PC-3 (cell line): ENCODE data around the gene ATP5F1E. TPM values are rescaled to one million over a fixed set of nuclear protein-coding genes. Genes with fewer than 3 reads are reported as not detected.

Experiments
- ATAC-seq: fragments of 200-7000 bp; cut with Tn5 transposase; 2 replicates; pipeline ENCODE4 v1.9.1; 2020; ENCODE audit warnings: mild to moderate bottlenecking, moderate library complexity
- BruUV-seq: library from RNA; stranded (reverse); fragments of 400-500 nt; replicated peaks from 2 replicates; lab custom pipeline; 2021; lab: Mats Ljungman, UMichigan
- CTCF ChIA-PET: fragments of 300-600 bp; sonication (Branson Sonifier 250); formaldehyde crosslinking; loops from one replicate; lab custom pipeline; 2022; ENCODE audit warnings: antibody characterized with exemption; lab: Charles Lee
- POLR2A ChIA-PET: fragments of 300-600 bp; sonication (Branson Sonifier 250); formaldehyde crosslinking; loops from one replicate; lab custom pipeline; 2022; ENCODE audit warnings: antibody characterized with exemption; ENCODE audit not compliant: unreplicated experiment; lab: Charles Lee
- DNase-seq: peaks from one replicate; pipeline ENCODE4 v3.0.0-alpha.2; 2015
- H2AFZ ChIP-seq: fragments of 300-600 bp; sonication (generic); 2 replicates; pipeline ENCODE4 v1.6.0; 2016; ENCODE audit warnings: antibody characterized with exemption, low read length
- H3F3A ChIP-seq: fragments of 300-600 bp; sonication (generic); one replicate; pipeline ENCODE4 v1.6.0; 2017; ENCODE audit warnings: antibody characterized with exemption, low read length, control low read depth, mild to moderate bottlenecking; ENCODE audit not compliant: unreplicated experiment
- H3K27ac ChIP-seq: fragments of 300-600 bp; sonication (generic); 2 replicates; pipeline ENCODE4 v1.5.1; 2016; ENCODE audit warnings: mild to moderate bottlenecking, low read length
- H3K27me3 ChIP-seq: fragments of 300-600 bp; sonication (generic); 2 replicates; pipeline ENCODE4 v1.6.1; 2016; ENCODE audit warnings: low read length, mixed read lengths
- H3K36me3 ChIP-seq: fragments of 300-600 bp; sonication (generic); 2 replicates; pipeline ENCODE4 v1.6.1; 2016; ENCODE audit warnings: low read depth, mixed run types, low read length, mixed read lengths
- H3K4me1 ChIP-seq: fragments of 300-600 bp; sonication (generic); 2 replicates; pipeline ENCODE4 v1.5.1; 2016; ENCODE audit warnings: low read length; ENCODE audit not compliant: insufficient read depth
- H3K4me2 ChIP-seq: fragments of 300-600 bp; sonication (generic); 2 replicates; pipeline ENCODE4 v1.6.0; 2016; ENCODE audit warnings: low read length
- H3K4me3 ChIP-seq: fragments of 300-600 bp; sonication (generic); 2 replicates; pipeline ENCODE4 v1.5.1; 2016; ENCODE audit warnings: mild to moderate bottlenecking, low read length, mixed read lengths
- H3K79me2 ChIP-seq: fragments of 300-600 bp; sonication (generic); 2 replicates; pipeline ENCODE4 v1.6.1; 2017; ENCODE audit warnings: low read length, mixed read lengths
- H3K9ac ChIP-seq: fragments of 300-600 bp; sonication (generic); 2 replicates; pipeline ENCODE4 v1.6.0; 2016; ENCODE audit warnings: mild to moderate bottlenecking, low read length
- H3K9me2 ChIP-seq: fragments of 300-600 bp; sonication (generic); replicated peaks from 2 replicates; pipeline ENCODE4 v1.6.1; 2016; ENCODE audit warnings: mixed run types, low read length, mixed read lengths
- H3K9me3 ChIP-seq: fragments of 300-600 bp; sonication (generic); 2 replicates; pipeline ENCODE4 v1.6.1; 2016; ENCODE audit warnings: low read length, mixed read lengths
- H4K20me1 ChIP-seq: fragments of 300-600 bp; sonication (generic); 2 replicates; pipeline ENCODE4 v1.6.1; 2016; ENCODE audit warnings: low read length, mixed read lengths
- CTCF ChIP-seq: fragments of 300-600 bp; sonication (generic); conservative IDR thresholded peaks from 2 replicates; pipeline ENCODE4 v1.5.1; 2017; ENCODE audit warnings: antibody characterized with exemption, low read depth, mild to moderate bottlenecking, low read length
- EZH2 ChIP-seq: fragments of 300-600 bp; sonication (generic); IDR thresholded peaks from one replicate; pipeline ENCODE4 v1.6.1; 2017; ENCODE audit warnings: antibody characterized with exemption, mild to moderate bottlenecking, low read length; ENCODE audit not compliant: unreplicated experiment
- EZH2phosphoT487 ChIP-seq: fragments of 300-600 bp; sonication (generic); IDR thresholded peaks from 2 replicates; pipeline ENCODE4 v1.6.1; 2018; ENCODE audit warnings: mild to moderate bottlenecking, antibody characterized with exemption, low read length, borderline replicate concordance
- intact Hi-C: fragments of 100-400 bp; cut with micrococcal nuclease; formaldehyde crosslinking; loops from 2 replicates; pipeline ENCODE4 v1.9.0; 2023
- total RNA-seq: library from RNA; depleted of rRNA; stranded (reverse); fragments of >200 nt; gene quantifications from 2 replicates; pipeline ENCODE4 v1.2.3, GENCODE V29; 2014

Gene ATP5F1E
- total RNA-seq, 1 experiment from 2014 or later, result 58.5 TPM

- no peaks in the 10 kb centered on the region for H3K9me2 ChIP-seq
- intact Hi-C loops, result no loop called here
- DNase-seq (no peak), ATAC-seq (no peak)
- no peak overlapping the region for H2AFZ ChIP-seq
- H3K79me2 ChIP-seq, result no peaks in the 10 kb centered on the region
- H3K36me3 ChIP-seq, result no peaks in the 10 kb centered on the region
- H3K4me1 ChIP-seq, result peaks cover 16% of the 10 kb centered on the region
- H3K9me3 ChIP-seq, result no peaks in the 10 kb centered on the region
- CTCF ChIA-PET, result no interaction called here
- no peak overlapping the region for H3K4me3 ChIP-seq
- POLR2A ChIA-PET, result no interaction called here
- no peaks in the 10 kb centered on the region for H4K20me1 ChIP-seq
- H3K27ac ChIP-seq, result no peak overlapping the region
- BruUV-seq, result no TSS peak
- H3K9ac ChIP-seq, result no peak overlapping the region
- no peaks in the 10 kb centered on the region for H3F3A ChIP-seq
- no peak overlapping the region for H3K4me2 ChIP-seq
- TF ChIP-seq CTCF (no peak), EZH2 (no peak), EZH2phosphoT487 (no peak)
- peaks cover 19% of the 10 kb centered on the region for H3K27me3 ChIP-seq
These were observed 19.6 kb upstream of the ATP5F1E start for GRCh38 chr20:59051666-59052185.

GRCh38 chr20:59050437-59050836, 18.3 kb upstream of the ATP5F1E start:
- no peaks in the 10 kb centered on the region for H3K79me2 ChIP-seq
- peaks cover 13% of the 10 kb centered on the region for H3K27me3 ChIP-seq
- H3K9me2 ChIP-seq, result no peaks in the 10 kb centered on the region
- H3K27ac ChIP-seq, result no peak overlapping the region
- ChIA-PET CTCF (no interaction called here), POLR2A (no interaction called here)
- no peaks in the 10 kb centered on the region for H3K9me3 ChIP-seq
- DNase-seq (no peak), ATAC-seq (no peak)
- intact Hi-C loops, result no loop called here
- BruUV-seq, result no TSS peak
- H2AFZ ChIP-seq, result no peak overlapping the region
- TF ChIP-seq EZH2, result no peak
- TF ChIP-seq CTCF, result no peak
- TF ChIP-seq EZH2phosphoT487, result no peak
- no peak overlapping the region for H3K4me3 ChIP-seq
- no peaks in the 10 kb centered on the region for H3K36me3 ChIP-seq
- no peaks in the 10 kb centered on the region for H4K20me1 ChIP-seq
- H3K9ac ChIP-seq, result no peak overlapping the region
- H3K4me1 ChIP-seq, result peaks cover 18% of the 10 kb centered on the region
- H3K4me2 ChIP-seq, result no peak overlapping the region
- no peaks in the 10 kb centered on the region for H3F3A ChIP-seq

GRCh38 chr20:59048681-59049030, 16.5 kb upstream of the ATP5F1E start:
- TF ChIP-seq EZH2phosphoT487, result no peak
- no peak for TF ChIP-seq EZH2
- no peak for TF ChIP-seq CTCF
- H3K36me3 ChIP-seq, result no peaks in the 10 kb centered on the region
- peak overlapping the region; percentile 34 for H3K4me3 ChIP-seq
- no TSS peak for BruUV-seq
- ATAC-seq, result no peak
- no peaks in the 10 kb centered on the region for H3K79me2 ChIP-seq
- no peaks in the 10 kb centered on the region for H4K20me1 ChIP-seq
- peak overlapping the region; percentile 24; the same call in 1 of the 2 replicates for H2AFZ ChIP-seq
- intact Hi-C loops, result no loop called here
- no peaks in the 10 kb centered on the region for H3K9me2 ChIP-seq
- H3K4me1 ChIP-seq, result peaks cover 34% of the 10 kb centered on the region
- peaks cover 4% of the 10 kb centered on the region for H3F3A ChIP-seq
- H3K27ac ChIP-seq, result peak overlapping the region; percentile 63
- H3K4me2 ChIP-seq, result peak overlapping the region; percentile 71
- DNase-seq, result no peak
- H3K27me3 ChIP-seq, result peaks cover 7% of the 10 kb centered on the region
- H3K9ac ChIP-seq, result peak overlapping the region; percentile 2; the same call in 1 of the 2 replicates
- ChIA-PET POLR2A (no interaction called here), CTCF (no interaction called here)
- no peaks in the 10 kb centered on the region for H3K9me3 ChIP-seq
